Keratinocyte (primary cell): Measurements from ENCODE around the gene SELENOF.

ENCODE experiments used
- CTCF ChIP-seq, 3 experiments: IDR thresholded peaks in 1 of 3; conservative IDR thresholded peaks in 1 of 3; optimal IDR thresholded peaks in 1 of 3; 2 replicates in 2 of 3; 3 replicates in 1 of 3; pipeline versions ENCODE3 to v1.5.1; 2011; ENCODE audit warnings: low read length in 3 of 3, mild to moderate bottlenecking in 3 of 3, moderate library complexity in 2 of 3, control low read depth in 1 of 3, inconsistent platforms in 1 of 3; ENCODE audit not compliant: insufficient read depth in 2 of 3; ENCODE audit errors: extremely low read depth in 1 of 3
- EZH2 ChIP-seq: IDR thresholded peaks from one replicate; pipeline ENCODE4 v1.6.1; 2012; ENCODE audit warnings: inconsistent platforms, mild to moderate bottlenecking, low read length, moderate library complexity

- TF ChIP-seq CTCF (optimal IDR thresholded peaks at IDR 0.05 in 1 of 3, IDR thresholded peaks at IDR 0.05 in 1 of 3, conservative IDR thresholded peaks at IDR 0.05 in 1 of 3; ENCODE audit: extremely low read depth in 1 of 3, insufficient read depth in 2 of 3, low read length in 3 of 3) (no peak), EZH2 (no peak)
These were observed 2.8 kb upstream of the SELENOF start for GRCh38 chr1:86916752-86917151.
